IMR-90 (cell line): ENCODE measurements around the gene PLEK.

Source experiments
- CEBPB ChIP-seq: IDR thresholded peaks from 2 replicates; pipeline ENCODE4 v1.6.1; 2012; ENCODE audit warnings: low read depth, low read length, improper control_type of control experiment
- POLR2A ChIP-seq: IDR thresholded peaks from 2 replicates; pipeline ENCODE4 v1.6.1; 2012; ENCODE audit warnings: mild to moderate bottlenecking, low read depth, low read length
- TF ChIP-seq, protein P1 (sequence below): fragments of 150-350 bp; IDR thresholded peaks from 2 replicates; pipeline ENCODE4 v1.6.1; 2017; ENCODE audit warnings: mild to moderate bottlenecking, antibody characterized with exemption, low read length, low read depth
- TF ChIP-seq, protein P2 (sequence below): conservative IDR thresholded peaks from 2 replicates; pipeline ENCODE4 v1.5.1; 2012; ENCODE audit warnings: mild to moderate bottlenecking, low read depth, low read length, improper control_type of control experiment

DNA sequence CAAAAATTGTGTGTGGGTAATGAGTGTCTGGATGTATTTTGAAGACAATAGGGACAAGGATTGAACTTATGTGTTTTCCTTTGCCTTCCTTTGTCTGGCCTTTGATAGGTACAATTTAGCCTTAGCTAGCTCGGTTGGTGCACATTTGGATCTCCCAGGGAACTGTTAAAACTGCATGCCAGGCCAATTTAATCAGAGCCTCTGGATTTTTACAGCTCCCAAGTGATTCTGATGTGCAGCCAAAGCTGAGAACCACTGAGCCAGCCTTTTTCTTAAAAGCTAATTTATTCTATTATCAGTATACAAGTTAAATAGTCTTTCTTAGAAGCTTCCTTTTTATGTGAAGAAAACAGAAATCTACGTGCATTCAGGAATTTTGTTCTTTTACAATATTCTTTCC is 25.0 kb downstream of the PLEK start:
- TF ChIP-seq CEBPB (no peak), POLR2A (no peak)
- TF ChIP-seq, protein P1, sequence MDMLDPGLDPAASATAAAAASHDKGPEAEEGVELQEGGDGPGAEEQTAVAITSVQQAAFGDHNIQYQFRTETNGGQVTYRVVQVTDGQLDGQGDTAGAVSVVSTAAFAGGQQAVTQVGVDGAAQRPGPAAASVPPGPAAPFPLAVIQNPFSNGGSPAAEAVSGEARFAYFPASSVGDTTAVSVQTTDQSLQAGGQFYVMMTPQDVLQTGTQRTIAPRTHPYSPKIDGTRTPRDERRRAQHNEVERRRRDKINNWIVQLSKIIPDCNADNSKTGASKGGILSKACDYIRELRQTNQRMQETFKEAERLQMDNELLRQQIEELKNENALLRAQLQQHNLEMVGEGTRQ = no peak
- TF ChIP-seq, protein P2, sequence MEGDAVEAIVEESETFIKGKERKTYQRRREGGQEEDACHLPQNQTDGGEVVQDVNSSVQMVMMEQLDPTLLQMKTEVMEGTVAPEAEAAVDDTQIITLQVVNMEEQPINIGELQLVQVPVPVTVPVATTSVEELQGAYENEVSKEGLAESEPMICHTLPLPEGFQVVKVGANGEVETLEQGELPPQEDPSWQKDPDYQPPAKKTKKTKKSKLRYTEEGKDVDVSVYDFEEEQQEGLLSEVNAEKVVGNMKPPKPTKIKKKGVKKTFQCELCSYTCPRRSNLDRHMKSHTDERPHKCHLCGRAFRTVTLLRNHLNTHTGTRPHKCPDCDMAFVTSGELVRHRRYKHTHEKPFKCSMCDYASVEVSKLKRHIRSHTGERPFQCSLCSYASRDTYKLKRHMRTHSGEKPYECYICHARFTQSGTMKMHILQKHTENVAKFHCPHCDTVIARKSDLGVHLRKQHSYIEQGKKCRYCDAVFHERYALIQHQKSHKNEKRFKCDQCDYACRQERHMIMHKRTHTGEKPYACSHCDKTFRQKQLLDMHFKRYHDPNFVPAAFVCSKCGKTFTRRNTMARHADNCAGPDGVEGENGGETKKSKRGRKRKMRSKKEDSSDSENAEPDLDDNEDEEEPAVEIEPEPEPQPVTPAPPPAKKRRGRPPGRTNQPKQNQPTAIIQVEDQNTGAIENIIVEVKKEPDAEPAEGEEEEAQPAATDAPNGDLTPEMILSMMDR = no peak
